Endothelial cell of umbilical vein (primary cell): ENCODE measurements around the gene OR51V1. TPM values are rescaled to one million over a fixed set of nuclear protein-coding genes. Genes with fewer than 3 reads are reported as not detected.

Experiments
- BruUV-seq: library from RNA; stranded (reverse); fragments of 400-500 nt; replicated peaks from 2 replicates; lab custom pipeline; 2021; lab: Mats Ljungman, UMichigan
- CTCF ChIA-PET: fragments of 300-600, 350-600 bp; sonication (Branson Sonifier 250); formaldehyde crosslinking; loops from one replicate; lab custom pipeline; 2021; ENCODE audit warnings: antibody characterized with exemption, inconsistent platforms; lab: Charles Lee
- POLR2A ChIA-PET: fragments of 300-600, 350-600 bp; sonication (Branson Sonifier 250); formaldehyde crosslinking; loops from one replicate; lab custom pipeline; 2021; ENCODE audit warnings: antibody characterized with exemption, inconsistent platforms; lab: Charles Lee
- DNase-seq: peaks from one replicate; pipeline ENCODE4 v3.0.0-alpha.2; 2011; ENCODE audit warnings: low read depth, low spot score
- FAIRE-seq: peaks from 2 replicates; lab custom pipeline; 2011; peaks lifted over from hg19 to GRCh38; lab: Jason Lieb, UNC
- H2AFZ ChIP-seq: 2 replicates; pipeline ENCODE4 v1.6.0; 2012; ENCODE audit warnings: low read depth, low read length, control low read depth, inconsistent platforms
- H3K27ac ChIP-seq: 2 replicates; pipeline ENCODE4 v1.5.1; 2011; ENCODE audit warnings: low read depth, mild to moderate bottlenecking, control low read depth, low read length, moderate library complexity; ENCODE audit not compliant: insufficient read depth
- H3K27me3 ChIP-seq, 2 experiments: 2 replicates each; pipeline versions ENCODE4 v1.6.0 to v1.6.1; 2011; ENCODE audit warnings: low read length in 2 of 2, mixed read lengths in 1 of 2; ENCODE audit not compliant: control insufficient read depth in 2 of 2, insufficient read depth in 2 of 2
- H3K36me3 ChIP-seq, 2 experiments: 2 replicates in 1 of 2; 3 replicates in 1 of 2; pipeline ENCODE4 v1.5.1; 2011; ENCODE audit warnings: low read length in 2 of 2, mild to moderate bottlenecking in 1 of 2, moderate library complexity in 1 of 2; ENCODE audit not compliant: control insufficient read depth in 2 of 2, insufficient read depth in 2 of 2; ENCODE audit errors: extremely low read depth in 1 of 2
- H3K4me1 ChIP-seq: 3 replicates; pipeline ENCODE4 v1.5.1; 2011; ENCODE audit warnings: mild to moderate bottlenecking, low read length; ENCODE audit not compliant: control insufficient read depth, insufficient read depth; ENCODE audit errors: extremely low read depth
- H3K4me2 ChIP-seq: 2 replicates; pipeline ENCODE4 v1.6.1; 2011; ENCODE audit warnings: low read length, control low read depth, mixed read lengths; ENCODE audit not compliant: insufficient read depth
- H3K4me3 ChIP-seq, 3 experiments: fragments of 200-600 bp in 1 of 3; sonication (generic), shearing (Covaris generic) in 1 of 3; replicated peaks in 1 of 3; 2 replicates each; pipeline ENCODE4 v1.5.1; 2011 to 2016; ENCODE audit warnings: control low read depth in 3 of 3, low read length in 3 of 3, mild to moderate bottlenecking in 2 of 3, inconsistent platforms in 1 of 3, low read depth in 1 of 3, moderate library complexity in 1 of 3; ENCODE audit not compliant: insufficient read depth in 1 of 3
- H3K79me2 ChIP-seq: 2 replicates; pipeline ENCODE4 v1.6.0; 2012; ENCODE audit warnings: low read length, inconsistent platforms; ENCODE audit not compliant: control insufficient read depth, insufficient read depth
- H3K9ac ChIP-seq: replicated peaks from 2 replicates; pipeline ENCODE3; 2011; ENCODE audit warnings: low read length, control low read depth; ENCODE audit not compliant: insufficient read depth; ENCODE audit errors: extremely low read depth
- H3K9me1 ChIP-seq: replicated peaks from 3 replicates; pipeline ENCODE4 v1.6.0; 2011; ENCODE audit warnings: mild to moderate bottlenecking, low read length; ENCODE audit not compliant: control insufficient read depth, insufficient read depth; ENCODE audit errors: extremely low read depth
- H3K9me3 ChIP-seq: replicated peaks from 2 replicates; pipeline ENCODE4 v1.5.1; 2012; ENCODE audit warnings: low read length, inconsistent platforms; ENCODE audit not compliant: control insufficient read depth, insufficient read depth
- H4K20me1 ChIP-seq: replicated peaks from 2 replicates; pipeline ENCODE3; 2011; ENCODE audit warnings: mild to moderate bottlenecking, low read length; ENCODE audit not compliant: control insufficient read depth, insufficient read depth; ENCODE audit errors: extremely low read depth
- CTCF ChIP-seq, 2 donors: IDR thresholded peaks; 1 replicate in 1 of 2; 2 replicates in 1 of 2; pipeline ENCODE4 v1.5.1; 2011; ENCODE audit warnings: low read length in 2 of 2, mild to moderate bottlenecking in 2 of 2, moderate library complexity in 2 of 2, control low read depth in 1 of 2, inconsistent platforms in 1 of 2, low read depth in 1 of 2; ENCODE audit not compliant: insufficient read depth in 1 of 2; ENCODE audit errors: extremely low read depth in 1 of 2
- EZH2 ChIP-seq: IDR thresholded peaks from 2 replicates; pipeline ENCODE4 v1.6.1; 2012; ENCODE audit warnings: borderline replicate concordance, low read depth, mild to moderate bottlenecking, moderate library complexity, low read length, inconsistent platforms; ENCODE audit not compliant: severe bottlenecking
- JUN ChIP-seq: IDR thresholded peaks from 2 replicates; pipeline ENCODE4 v1.6.1; 2011; ENCODE audit warnings: borderline replicate concordance, low read depth; ENCODE audit not compliant: insufficient read length, insufficient read depth
- POLR2AphosphoS5 ChIP-seq: IDR thresholded peaks from 2 replicates; pipeline ENCODE4 v1.6.1; 2012; ENCODE audit warnings: low read depth, mild to moderate bottlenecking, control low read depth, low read length, moderate library complexity; ENCODE audit not compliant: insufficient read depth
- dilution Hi-C: fragments of 300-500 bp; cut with MboI; formaldehyde crosslinking; loops from one replicate; pipeline ENCODE4 v1.15.0; 2019; ENCODE audit warnings: low sequenced_read_pairs; ENCODE audit not compliant: extremely low pct_ligation_motif_present
- intact Hi-C: fragments of 100-400 bp; cut with micrococcal nuclease; formaldehyde crosslinking; loops from one replicate; pipeline ENCODE4 v1.10.0; 2022
- polyA plus RNA-seq, 4 experiments: library from polyadenylated mRNA; depleted of rRNA in 3 of 4; stranded (reverse) in 3 of 4; unstranded in 1 of 4; fragments of >200 nt; gene quantifications; 2 replicates each; pipeline versions ENCODE4 v1.2.1 to v1.2.3, GENCODE V29; 2011 to 2012; ENCODE audit warnings: missing spikeins in 1 of 4
- total RNA-seq: library from RNA; stranded (reverse); gene quantifications from 2 replicates; pipeline ENCODE4 v1.2.3, GENCODE V29; 2021

OR51V1 gene
- total and polyA plus RNA-seq, 2 donors (not counting 3 experiments of a cell fraction or from before 2014, with no cell fraction given): not detected

- no peaks in the 10 kb centered on the region for H3K79me2 ChIP-seq
- H3K4me3 ChIP-seq: no peak overlapping the region
- ChIA-PET CTCF (no interaction called here), POLR2A (no interaction called here)
- intact Hi-C loops (no loop called here), dilution Hi-C loops (no loop called here)
- H2AFZ ChIP-seq: no peak overlapping the region
- no TSS peak for BruUV-seq
- no peak overlapping the region for H3K27ac ChIP-seq
- no peak for FAIRE-seq
- H3K27me3 ChIP-seq: no peaks in the 10 kb centered on the region
- H3K9me3 ChIP-seq: no peaks in the 10 kb centered on the region
- H4K20me1 ChIP-seq: no peaks in the 10 kb centered on the region
- DNase-seq: no peak
- H3K9ac ChIP-seq: no peak overlapping the region
- H3K9me1 ChIP-seq: no peaks in the 10 kb centered on the region
- no peaks in the 10 kb centered on the region for H3K36me3 ChIP-seq
- no peaks in the 10 kb centered on the region for H3K4me1 ChIP-seq
- no peak overlapping the region for H3K4me2 ChIP-seq
- TF ChIP-seq EZH2 (no peak), JUN (no peak), POLR2AphosphoS5 (no peak), CTCF (IDR thresholded peaks at IDR 0.05; ENCODE audit: extremely low read depth in 1 of 2, insufficient read depth in 1 of 2, low read depth in 1 of 2, low read length in 2 of 2) (no peak)
These were observed 23.2 kb upstream of the OR51V1 start for GRCh38 chr11:5223686-5224085.

DNA sequence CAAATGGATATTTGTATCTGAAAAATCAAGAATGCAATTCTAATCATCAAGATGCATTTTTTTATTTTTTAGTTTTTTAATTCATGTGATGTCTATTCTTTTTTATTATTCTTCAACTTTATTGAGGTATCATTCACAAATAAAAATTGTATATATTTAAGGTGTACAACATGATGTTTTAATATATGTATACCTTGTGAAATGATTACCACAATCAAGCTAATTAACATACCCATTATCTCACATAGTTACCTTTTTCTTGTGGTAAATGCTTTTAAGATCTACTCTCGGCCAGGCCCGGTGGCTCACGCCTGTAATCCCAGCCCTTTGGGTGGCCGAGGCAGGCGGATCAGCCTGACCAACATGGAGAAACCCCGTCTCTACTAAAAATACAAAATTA, 22.7 kb upstream of the OR51V1 start:
- no peaks in the 10 kb centered on the region for H3K27me3 ChIP-seq
- dilution Hi-C loops: no loop called here
- H3K9me3 ChIP-seq: no peaks in the 10 kb centered on the region
- CTCF ChIA-PET: no interaction called here
- no peaks in the 10 kb centered on the region for H3K4me1 ChIP-seq
- no peaks in the 10 kb centered on the region for H4K20me1 ChIP-seq
- no peaks in the 10 kb centered on the region for H3K79me2 ChIP-seq
- intact Hi-C loops: no loop called here
- no peaks in the 10 kb centered on the region for H3K36me3 ChIP-seq
- no peak overlapping the region for H3K4me3 ChIP-seq
- no peak overlapping the region for H3K4me2 ChIP-seq
- POLR2A ChIA-PET: no interaction called here
- H3K9me1 ChIP-seq: no peaks in the 10 kb centered on the region
- BruUV-seq: no TSS peak
- FAIRE-seq: no peak
- no peak overlapping the region for H3K27ac ChIP-seq
- no peak for DNase-seq
- no peak overlapping the region for H2AFZ ChIP-seq
- TF ChIP-seq POLR2AphosphoS5: no peak
- no peak for TF ChIP-seq JUN
- H3K9ac ChIP-seq: no peak overlapping the region
